K562 (cell line): Measurements from ENCODE around the gene LTN1. TPM values are rescaled to one million over a fixed set of nuclear protein-coding genes. Genes with fewer than 3 reads are reported as not detected.

Experiments
- ATAC-seq: fragments of 200-7000 bp; cut with Tn5 transposase; 3 replicates; pipeline ENCODE4 v1.9.1; 2020; ENCODE audit warnings: moderate library complexity
- BruUV-seq: library from RNA; stranded (reverse); fragments of 400-500 nt; replicated peaks from 2 replicates; lab custom pipeline; 2021; lab: Mats Ljungman, UMichigan
- CTCF ChIA-PET: fragments of 300-600 bp; formaldehyde crosslinking; extraction: SDS; loops from one replicate; lab custom pipeline; 2021; ENCODE audit warnings: low intra/inter-chr PET ratio; lab: Yijun Ruan, JAX
- POLR2A ChIA-PET: fragments of 300-600, 350-650 bp; sonication (Branson Sonifier 250); formaldehyde crosslinking; extraction: SDS; loops from one replicate; lab custom pipeline; 2021; ENCODE audit warnings: antibody characterized with exemption, inconsistent platforms; lab: Yijun Ruan, JAX
- DNase-seq, 4 experiments: peaks; one replicate each; pipeline versions ENCODE4 v3.0.0 to v3.0.0-alpha.2; 2011 to 2018; ENCODE audit warnings: low spot score in 3 of 4, mixed read lengths in 3 of 4; ENCODE audit errors: extremely low read depth in 1 of 4
- FAIRE-seq: peaks from 2 replicates; lab custom pipeline; 2011; peaks lifted over from hg19 to GRCh38; lab: Jason Lieb, UNC
- H2AFZ ChIP-seq: 2 replicates; pipeline ENCODE4 v1.6.0; 2011; ENCODE audit warnings: low read depth, low read length, control low read depth, inconsistent platforms
- H3K27ac ChIP-seq: fragments of 200-600 bp; 3 replicates; pipeline ENCODE4 v1.8.0; 2011; ENCODE audit warnings: low read depth, mild to moderate bottlenecking, control low read depth, inconsistent platforms, low read length, moderate library complexity, mixed read lengths; ENCODE audit errors: extremely low read depth
- H3K27me3 ChIP-seq, 2 experiments: fragments of 300-600 bp in 1 of 2; 2 replicates in 1 of 2; 3 replicates in 1 of 2; pipeline versions ENCODE4 v1.6.0 to v1.8.0; 2011; ENCODE audit warnings: inconsistent platforms in 2 of 2, low read length in 2 of 2, mild to moderate bottlenecking in 1 of 2, mixed read lengths in 1 of 2, moderate library complexity in 1 of 2; ENCODE audit not compliant: control insufficient read depth in 2 of 2, insufficient read depth in 2 of 2
- H3K36me3 ChIP-seq: fragments of 300-600 bp; 3 replicates; pipeline ENCODE4 v1.8.0; 2011; ENCODE audit warnings: mild to moderate bottlenecking, low read length, inconsistent platforms; ENCODE audit not compliant: control insufficient read depth, insufficient read depth
- H3K4me1 ChIP-seq, 2 experiments: fragments of 200-600 bp in 1 of 2; replicated peaks in 1 of 2; 2 replicates in 1 of 2; 3 replicates in 1 of 2; pipeline versions ENCODE4 v1.5.1 to v1.8.0; 2011; ENCODE audit warnings: inconsistent platforms in 2 of 2, low read length in 2 of 2, mild to moderate bottlenecking in 1 of 2, mixed read lengths in 1 of 2, moderate library complexity in 1 of 2; ENCODE audit not compliant: control insufficient read depth in 2 of 2, insufficient read depth in 2 of 2
- H3K4me2 ChIP-seq: 2 replicates; pipeline ENCODE4 v1.6.1; 2011; ENCODE audit warnings: low read length, control low read depth, inconsistent platforms, mixed read lengths; ENCODE audit not compliant: insufficient read depth
- H3K4me3 ChIP-seq: fragments of 200-600 bp; sonication (generic), shearing (Covaris generic); 2 replicates; pipeline ENCODE4 v1.5.1; 2016; ENCODE audit warnings: control low read depth, inconsistent platforms
- H3K79me2 ChIP-seq: fragments of 200-600 bp; 3 replicates; pipeline ENCODE4 v1.8.0; 2011; ENCODE audit warnings: low read length, inconsistent platforms; ENCODE audit not compliant: control insufficient read depth, insufficient read depth
- H3K9ac ChIP-seq, 2 experiments: 2 replicates each; pipeline versions ENCODE4 v1.6.0 to v1.6.1; 2011; ENCODE audit warnings: low read depth in 2 of 2, low read length in 2 of 2, control low read depth in 1 of 2, inconsistent platforms in 1 of 2, mild to moderate bottlenecking in 1 of 2, mixed read lengths in 1 of 2; ENCODE audit not compliant: insufficient read depth in 1 of 2
- H3K9me1 ChIP-seq: one replicate; pipeline ENCODE4 v1.6.0; 2011; ENCODE audit warnings: inconsistent platforms, mild to moderate bottlenecking, low read length, moderate library complexity; ENCODE audit not compliant: control insufficient read depth, insufficient read depth
- H3K9me3 ChIP-seq: replicated peaks from 2 replicates; pipeline ENCODE4 v1.5.1; 2011; ENCODE audit warnings: low read depth, low read length, inconsistent platforms; ENCODE audit not compliant: control insufficient read depth, insufficient read depth
- H4K20me1 ChIP-seq: replicated peaks from 2 replicates; pipeline ENCODE4 v1.6.1; 2011; ENCODE audit warnings: low read length, inconsistent platforms, mixed read lengths; ENCODE audit not compliant: control insufficient read depth, insufficient read depth
- HNRNPLL ChIP-seq: fragments of 200-400 bp; formaldehyde crosslinking; IDR thresholded peaks from 2 replicates; pipeline ENCODE4 v1.6.1; 2017; ENCODE audit warnings: low read length, low read depth, mild to moderate bottlenecking; ENCODE audit not compliant: poor library complexity, severe bottlenecking
- MBD2 ChIP-seq: sonication (generic); IDR thresholded peaks from 2 replicates; pipeline ENCODE4 v1.6.1; 2016; ENCODE audit warnings: low read depth, borderline replicate concordance
- NFXL1 ChIP-seq: fragments of 450-650 bp; formaldehyde crosslinking; IDR thresholded peaks from 2 replicates; pipeline ENCODE4 v1.4.0; 2021; ENCODE audit warnings: mild to moderate bottlenecking
- POLR3G ChIP-seq: IDR thresholded peaks from 2 replicates; pipeline ENCODE4 v1.6.1; 2011; ENCODE audit not compliant: insufficient read length, insufficient replicate concordance; ENCODE audit errors: extremely low read depth
- PTBP1 ChIP-seq: fragments of 200-400 bp; formaldehyde crosslinking; IDR thresholded peaks from 2 replicates; pipeline ENCODE4 v1.6.1; 2017; ENCODE audit warnings: low read depth, low read length
- SMARCA5 ChIP-seq: fragments of 450-650 bp; IDR thresholded peaks from 2 replicates; pipeline ENCODE4 v1.6.1; 2016
- SMARCE1 ChIP-seq: fragments of 450-650 bp; IDR thresholded peaks from 2 replicates; pipeline ENCODE4 v1.7.1; 2016; ENCODE audit warnings: mild to moderate bottlenecking
- ZBTB17 ChIP-seq: fragments of 450-650 bp; formaldehyde crosslinking; IDR thresholded peaks from 2 replicates; pipeline ENCODE4 v1.4.0; 2020; ENCODE audit warnings: mild to moderate bottlenecking
- ZC3H8 ChIP-seq: fragments of 450-650 bp; IDR thresholded peaks from 2 replicates; pipeline ENCODE4 v1.6.1; 2017
- ZNF282 ChIP-seq: sonication (generic); formaldehyde crosslinking; IDR thresholded peaks from 2 replicates; pipeline ENCODE4 v1.8.1; 2023; ENCODE audit warnings: missing genetic modification reagents
- ZNF561 ChIP-seq: fragments of 450-650 bp; formaldehyde crosslinking; conservative IDR thresholded peaks from 2 replicates; pipeline ENCODE4 v1.4.0; 2020; ENCODE audit warnings: mild to moderate bottlenecking, moderate library complexity
- ZNF780A ChIP-seq: fragments of 250-450 bp; sonication (Bioruptor Pico); IDR thresholded peaks from 2 replicates; pipeline ENCODE4 v1.5.0; 2021; ENCODE audit warnings: mild to moderate bottlenecking
- WGBS: fragments of 100-300 bp; shearing (Covaris generic); methylation state at CpG from one replicate; pipeline ENCODE4 v1.1.6; 2016; ENCODE audit warnings: low coverage, mixed read lengths; ENCODE audit not compliant: insufficient coverage; ENCODE audit errors: missing lambda C conversion rate; 5-methylcytosine and 5-hydroxymethylcytosine counted together
- in situ Hi-C: fragments of 300-500 bp; cut with MboI; formaldehyde crosslinking; loops from 4 replicates; pipeline ENCODE4 v1.15.0; 2018; ENCODE audit warnings: inconsistent platforms, mixed read lengths
- intact Hi-C: fragments of 100-400 bp; cut with micrococcal nuclease; formaldehyde crosslinking; loops from 2 replicates; pipeline ENCODE4 v1.14.2; 2022
- polyA plus RNA-seq, 8 experiments: library from polyadenylated mRNA; depleted of rRNA in 4 of 8; stranded (reverse) in 5 of 8; unstranded in 3 of 8; fragments of >200 nt; fragmentation: Nextera tagmentation in 2 of 8; fragmentation: Illumina TruSeq in 1 of 8; extraction: Ambion mirVana in 2 of 8; extraction: Trizol in 1 of 8; gene quantifications; 2 replicates each; pipeline versions ENCODE4 v1.2.1 to v1.2.3, GENCODE V29; 2011 to 2014; ENCODE audit warnings: inconsistent platforms in 1 of 8, missing spikeins in 1 of 8
- total RNA-seq, 7 experiments: library from RNA; depleted of rRNA in 6 of 7; stranded (reverse); fragments of >200 nt in 6 of 7; fragmentation: Illumina TruSeq in 2 of 7; extraction: Trizol in 2 of 7; gene quantifications; 2 replicates each; pipeline versions ENCODE4 v1.2.1 to v1.2.3, GENCODE V29; 2011 to 2021; ENCODE audit warnings: low replicate concordance in 1 of 7
- TF ChIP-seq, protein P1 (sequence below): sonication (generic); formaldehyde crosslinking; IDR thresholded peaks from 2 replicates; pipeline ENCODE4 v1.8.1; 2023; ENCODE audit warnings: mild to moderate bottlenecking, missing genetic modification reagents

Gene LTN1
- total and polyA plus RNA-seq, 9 of the 15 experiments (the other 6 are each of a cell fraction or from before 2014, with no cell fraction given), result 15.7 to 49.6 (median 28.7) TPM

DNA sequence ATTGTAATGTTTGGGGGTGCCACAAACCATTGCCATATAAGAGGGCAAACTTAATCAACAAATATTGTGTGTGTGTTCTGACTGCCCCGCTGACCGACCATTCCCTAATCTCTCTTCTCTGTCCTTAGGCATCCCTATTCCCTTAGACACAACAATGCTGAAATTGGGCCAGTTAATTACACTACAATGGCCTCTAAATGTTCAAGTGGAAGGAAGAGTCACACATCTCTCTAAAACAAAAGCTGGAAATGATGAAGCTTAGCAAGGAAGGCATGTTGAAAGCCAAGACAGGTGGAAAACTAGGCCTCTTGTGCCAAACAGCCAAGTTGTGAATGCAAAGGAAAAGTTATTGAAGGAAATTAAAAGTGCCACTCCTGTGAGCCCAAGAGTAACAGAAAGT is 30.2 kb downstream of the LTN1 start:
- Histone ChIP-seq H3K27ac (no peak overlapping the region), H3K36me3 (peaks cover 86% of the 10 kb centered on the region), H3K9me3 (no peaks in the 10 kb centered on the region), H3K27me3 (no peaks in the 10 kb centered on the region), H3K4me1 (no peaks in the 10 kb centered on the region), H3K4me2 (no peak overlapping the region), H4K20me1 (no peaks in the 10 kb centered on the region), H3K4me3 (no peak overlapping the region), H3K9ac (no peak overlapping the region), H2AFZ (no peak overlapping the region), H3K9me1 (no peaks in the 10 kb centered on the region), H3K79me2 (no peaks in the 10 kb centered on the region; the same call in 2 of the 3 replicates)
- in situ Hi-C loops, result no loop called here
- no peak for TF ChIP-seq SMARCE1
- no peak for TF ChIP-seq SMARCA5
- TF ChIP-seq HNRNPLL, result no peak
- TF ChIP-seq ZNF561 (CRISPR knock-in tag), result no peak
- TF ChIP-seq NFXL1 (CRISPR knock-in tag), result no peak
- no peak for TF ChIP-seq ZNF780A (CRISPR knock-in tag)
- TF ChIP-seq, protein P1, sequence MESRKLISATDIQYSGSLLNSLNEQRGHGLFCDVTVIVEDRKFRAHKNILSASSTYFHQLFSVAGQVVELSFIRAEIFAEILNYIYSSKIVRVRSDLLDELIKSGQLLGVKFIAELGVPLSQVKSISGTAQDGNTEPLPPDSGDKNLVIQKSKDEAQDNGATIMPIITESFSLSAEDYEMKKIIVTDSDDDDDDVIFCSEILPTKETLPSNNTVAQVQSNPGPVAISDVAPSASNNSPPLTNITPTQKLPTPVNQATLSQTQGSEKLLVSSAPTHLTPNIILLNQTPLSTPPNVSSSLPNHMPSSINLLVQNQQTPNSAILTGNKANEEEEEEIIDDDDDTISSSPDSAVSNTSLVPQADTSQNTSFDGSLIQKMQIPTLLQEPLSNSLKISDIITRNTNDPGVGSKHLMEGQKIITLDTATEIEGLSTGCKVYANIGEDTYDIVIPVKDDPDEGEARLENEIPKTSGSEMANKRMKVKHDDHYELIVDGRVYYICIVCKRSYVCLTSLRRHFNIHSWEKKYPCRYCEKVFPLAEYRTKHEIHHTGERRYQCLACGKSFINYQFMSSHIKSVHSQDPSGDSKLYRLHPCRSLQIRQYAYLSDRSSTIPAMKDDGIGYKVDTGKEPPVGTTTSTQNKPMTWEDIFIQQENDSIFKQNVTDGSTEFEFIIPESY, result no peak
- TF ChIP-seq ZBTB17, result no peak
- no peak for TF ChIP-seq PTBP1
- no peak for TF ChIP-seq POLR3G
- no peak for TF ChIP-seq ZC3H8
- TF ChIP-seq ZNF282 (CRISPR knock-in tag), result no peak
- no peak for TF ChIP-seq MBD2
- POLR2A ChIA-PET, result interaction anchor here (0.9 kb wide), 1 partner anchor 12 kb away, joined by 4 read pairs; no protein-coding TSS in a partner anchor
- FAIRE-seq (no peak), DNase-seq (no peak), ATAC-seq (no peak)
- CTCF ChIA-PET, result no interaction called here
- BruUV-seq, result no TSS peak
- intact Hi-C loops, result no loop called here
- WGBS, result 85% methylated on average over 2 of the region's 2 CpGs
